OCI-LY7 (cell line): Measurements from ENCODE around the gene FGF2. TPM values are rescaled to one million over a fixed set of nuclear protein-coding genes. Genes with fewer than 3 reads are reported as not detected.

ENCODE experiments used
- BruUV-seq: library from RNA; stranded (reverse); fragments of 400-500 nt; replicated peaks from 2 replicates; lab custom pipeline; 2021; lab: Mats Ljungman, UMichigan
- CTCF ChIA-PET: fragments of 300-600 bp; sonication (Branson Sonifier 250); formaldehyde crosslinking; loops from one replicate; lab custom pipeline; 2022; ENCODE audit warnings: antibody characterized with exemption; ENCODE audit not compliant: unreplicated experiment; lab: Charles Lee
- POLR2A ChIA-PET: fragments of 300-600 bp; sonication (Branson Sonifier 250); formaldehyde crosslinking; loops from one replicate; lab custom pipeline; 2022; ENCODE audit warnings: antibody characterized with exemption; lab: Charles Lee
- DNase-seq: peaks from one replicate; pipeline ENCODE4 v3.0.0-alpha.2; 2015; ENCODE audit warnings: low spot score
- H2AFZ ChIP-seq: fragments of 200-600 bp; sonication (generic), shearing (Covaris generic); 2 replicates; pipeline ENCODE4 v1.6.1; 2014; ENCODE audit warnings: mild to moderate bottlenecking, antibody characterized with exemption, low read length, moderate library complexity
- H3K27ac ChIP-seq: fragments of 200-600 bp; sonication (generic); 2 replicates; pipeline ENCODE4 v1.5.1; 2014; ENCODE audit warnings: mixed run types, low read depth, mild to moderate bottlenecking, moderate library complexity, low read length, inconsistent platforms; ENCODE audit not compliant: poor library complexity, severe bottlenecking
- H3K36me3 ChIP-seq: fragments of 200-600 bp; sonication (generic); 2 replicates; pipeline ENCODE4 v1.6.1; 2014; ENCODE audit warnings: mild to moderate bottlenecking, antibody characterized with exemption, low read length, moderate library complexity, mixed read lengths; ENCODE audit not compliant: insufficient read depth
- H3K4me1 ChIP-seq: fragments of 200-600 bp; sonication (generic); 2 replicates; pipeline ENCODE4 v1.5.1; 2014; ENCODE audit warnings: mild to moderate bottlenecking, low read length; ENCODE audit not compliant: insufficient read depth, poor library complexity, severe bottlenecking
- H3K4me2 ChIP-seq: fragments of 200-600 bp; sonication (generic); 2 replicates; pipeline ENCODE4 v1.6.1; 2014; ENCODE audit warnings: mild to moderate bottlenecking, low read length
- H3K4me3 ChIP-seq: fragments of 200-600 bp; sonication (generic); 2 replicates; pipeline ENCODE4 v1.5.1; 2014; ENCODE audit warnings: mild to moderate bottlenecking, low read depth, low read length; ENCODE audit not compliant: poor library complexity, severe bottlenecking
- H3K79me2 ChIP-seq: fragments of 200-600 bp; sonication (generic); 2 replicates; pipeline ENCODE4 v1.6.1; 2016; ENCODE audit warnings: low read depth, mild to moderate bottlenecking, low read length, moderate library complexity, mixed read lengths; ENCODE audit not compliant: insufficient read depth
- H3K9me2 ChIP-seq: fragments of 200-600 bp; sonication (generic); 2 replicates; pipeline ENCODE4 v1.6.1; 2016; ENCODE audit warnings: mild to moderate bottlenecking, low read length, mixed read lengths; ENCODE audit not compliant: insufficient read depth
- H3K9me3 ChIP-seq: fragments of 200-600 bp; sonication (generic); 2 replicates; pipeline ENCODE4 v1.6.1; 2014; ENCODE audit warnings: mild to moderate bottlenecking, mixed run types, low read length, mixed read lengths
- H4K20me1 ChIP-seq: fragments of 200-600 bp; sonication (generic); 2 replicates; pipeline ENCODE4 v1.6.1; 2014; ENCODE audit warnings: mild to moderate bottlenecking, antibody characterized with exemption, low read length, moderate library complexity, mixed read lengths; ENCODE audit not compliant: insufficient read depth
- EZH2phosphoT487 ChIP-seq: fragments of 200-600 bp; sonication (generic); IDR thresholded peaks from 2 replicates; pipeline ENCODE4 v1.6.1; 2018; ENCODE audit warnings: low read depth, borderline replicate concordance, mild to moderate bottlenecking, mixed run types, antibody characterized with exemption, low read length, moderate library complexity, mixed read lengths
- intact Hi-C: fragments of 100-400 bp; cut with micrococcal nuclease; formaldehyde crosslinking; loops from one replicate; pipeline ENCODE4 v1.10.0; 2022; ENCODE audit not compliant: unreplicated experiment
- total RNA-seq, 2 experiments: library from RNA; depleted of rRNA in 1 of 2; stranded (reverse); fragments of >200 nt in 1 of 2; shearing (Covaris generic) in 1 of 2; gene quantifications; 2 replicates each; pipeline ENCODE4 v1.2.3, GENCODE V29; 2014 to 2022
- TF ChIP-seq, protein P1 (sequence below): fragments of 200-600 bp; sonication (generic); conservative IDR thresholded peaks from 2 replicates; pipeline ENCODE4 v1.5.1; 2014; ENCODE audit warnings: mild to moderate bottlenecking, antibody characterized with exemption, low read length, moderate library complexity, mixed read lengths

The FGF2 gene
- total RNA-seq, 2 experiments from 2014 or later, result 0.53 TPM; not detected in 1

- intact Hi-C loops, result no loop called here
- no TSS peak for BruUV-seq
- H2AFZ ChIP-seq, result no peak overlapping the region
Measured at GRCh38 chr4:122823476-122823875, 3.2 kb upstream of the FGF2 start.

DNA sequence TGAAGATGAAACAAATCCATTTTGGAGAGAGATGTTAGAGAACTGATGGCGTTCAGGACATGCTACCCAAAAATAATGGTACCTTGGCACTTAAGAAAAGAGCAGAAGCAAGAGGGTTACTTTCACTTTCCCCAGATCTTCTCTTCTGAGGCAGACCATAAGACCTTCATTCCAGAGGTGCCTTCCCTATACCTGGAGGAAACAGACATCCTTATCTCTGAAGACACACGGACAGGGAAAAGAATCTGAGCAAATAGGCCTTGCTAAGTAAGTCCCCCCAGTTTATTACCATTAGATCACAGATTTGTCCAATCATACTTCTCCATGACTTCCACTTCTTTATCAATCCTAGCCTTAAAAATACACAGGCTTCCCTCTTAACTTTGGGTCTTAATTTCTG is 2.0 kb upstream of the FGF2 start:
- intact Hi-C loops, result no loop called here
- CTCF ChIA-PET, result no interaction called here

More at GRCh38 chr4:122823476-122823875, 3.2 kb upstream of the FGF2 start:
- Histone ChIP-seq H3K27ac (no peak overlapping the region), H3K79me2 (no peaks in the 10 kb centered on the region), H3K4me1 (peaks cover 14% of the 10 kb centered on the region), H3K36me3 (no peaks in the 10 kb centered on the region), H3K4me2 (no peak overlapping the region), H3K9me3 (no peaks in the 10 kb centered on the region), H3K4me3 (no peak overlapping the region), H3K9me2 (no peaks in the 10 kb centered on the region), H4K20me1 (no peaks in the 10 kb centered on the region)
- POLR2A ChIA-PET, result interaction anchor here (1.4 kb wide), 1 partner anchor 28 kb away, joined by 5 read pairs; no protein-coding TSS in a partner anchor
- CTCF ChIA-PET, result no interaction called here
- DNase-seq, result no peak
- TF ChIP-seq EZH2phosphoT487, result no peak
- TF ChIP-seq, protein P1, sequence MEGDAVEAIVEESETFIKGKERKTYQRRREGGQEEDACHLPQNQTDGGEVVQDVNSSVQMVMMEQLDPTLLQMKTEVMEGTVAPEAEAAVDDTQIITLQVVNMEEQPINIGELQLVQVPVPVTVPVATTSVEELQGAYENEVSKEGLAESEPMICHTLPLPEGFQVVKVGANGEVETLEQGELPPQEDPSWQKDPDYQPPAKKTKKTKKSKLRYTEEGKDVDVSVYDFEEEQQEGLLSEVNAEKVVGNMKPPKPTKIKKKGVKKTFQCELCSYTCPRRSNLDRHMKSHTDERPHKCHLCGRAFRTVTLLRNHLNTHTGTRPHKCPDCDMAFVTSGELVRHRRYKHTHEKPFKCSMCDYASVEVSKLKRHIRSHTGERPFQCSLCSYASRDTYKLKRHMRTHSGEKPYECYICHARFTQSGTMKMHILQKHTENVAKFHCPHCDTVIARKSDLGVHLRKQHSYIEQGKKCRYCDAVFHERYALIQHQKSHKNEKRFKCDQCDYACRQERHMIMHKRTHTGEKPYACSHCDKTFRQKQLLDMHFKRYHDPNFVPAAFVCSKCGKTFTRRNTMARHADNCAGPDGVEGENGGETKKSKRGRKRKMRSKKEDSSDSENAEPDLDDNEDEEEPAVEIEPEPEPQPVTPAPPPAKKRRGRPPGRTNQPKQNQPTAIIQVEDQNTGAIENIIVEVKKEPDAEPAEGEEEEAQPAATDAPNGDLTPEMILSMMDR, result no peak

GRCh38 chr4:122826079-122826527 is 528 bp upstream of the FGF2 start:
- Histone ChIP-seq H3K79me2 (no peaks in the 10 kb centered on the region), H3K9me2 (no peaks in the 10 kb centered on the region), H3K4me3 (no peak overlapping the region), H3K36me3 (no peaks in the 10 kb centered on the region), H2AFZ (no peak overlapping the region), H3K9me3 (no peaks in the 10 kb centered on the region), H3K27ac (no peak overlapping the region), H3K4me2 (no peak overlapping the region), H3K4me1 (peaks cover 15% of the 10 kb centered on the region), H4K20me1 (no peaks in the 10 kb centered on the region)
- ChIA-PET POLR2A (interaction anchor here (1.4 kb wide), 1 partner anchor 96 kb away, joined by 3 read pairs; the partner anchor contains the start of gene NUDT6), CTCF (no interaction called here)
- no peak for DNase-seq
- intact Hi-C loops, result no loop called here
- no TSS peak for BruUV-seq
- TF ChIP-seq, protein P1, result no peak
- no peak for TF ChIP-seq EZH2phosphoT487

More for the DNA sequence above, 2.0 kb upstream of the FGF2 start:
- POLR2A ChIA-PET, result interaction anchor here (1.4 kb wide), 1 partner anchor 27 kb away, joined by 5 read pairs; no protein-coding TSS in a partner anchor
- BruUV-seq, result no TSS peak
- H3K4me2 ChIP-seq, result no peak overlapping the region
- H3K9me2 ChIP-seq, result no peaks in the 10 kb centered on the region
- H3K27ac ChIP-seq, result no peak overlapping the region
- H3K36me3 ChIP-seq, result no peaks in the 10 kb centered on the region
- no peak overlapping the region for H2AFZ ChIP-seq
- H3K4me3 ChIP-seq, result no peak overlapping the region
- no peaks in the 10 kb centered on the region for H3K9me3 ChIP-seq
- DNase-seq, result no peak
- no peaks in the 10 kb centered on the region for H3K79me2 ChIP-seq
- H3K4me1 ChIP-seq, result peaks cover 15% of the 10 kb centered on the region
- TF ChIP-seq EZH2phosphoT487, result no peak
- H4K20me1 ChIP-seq, result no peaks in the 10 kb centered on the region
